ENCODE data around the gene ZNF142. TPM values are rescaled to one million over a fixed set of nuclear protein-coding genes. Genes with fewer than 3 reads are reported as not detected.

The ZNF142 gene
- total and polyA plus RNA-seq, 2 of the 4 experiments (the other 2 are of a cell fraction) = 4.3 to 9.7 TPM

DNA sequence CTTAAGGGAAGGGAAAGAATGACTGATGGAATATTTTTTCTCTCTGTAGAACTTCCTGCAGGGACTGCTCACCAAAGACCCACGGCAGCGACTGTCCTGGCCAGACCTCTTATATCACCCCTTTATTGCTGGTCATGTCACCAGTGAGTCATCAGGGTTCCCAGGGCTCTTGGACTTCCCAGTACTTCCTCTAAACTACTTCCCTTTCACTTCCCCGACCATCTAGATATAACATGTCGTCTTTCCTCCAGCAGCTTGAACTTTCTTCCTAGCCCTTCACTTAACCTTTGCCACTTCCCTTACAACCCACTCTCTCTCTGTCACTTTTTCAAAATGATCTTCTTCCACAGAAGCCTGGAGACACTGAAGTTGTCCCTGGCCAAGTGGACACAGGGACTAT, 19.7 kb upstream of the ZNF142 start:
- POLR2A ChIA-PET (ENCODE audit: unreplicated experiment) = no interaction called here
- no peak overlapping the region for H2BK120ac ChIP-seq (ENCODE audit: low read depth, low read length)
- H2BK20ac ChIP-seq (ENCODE audit: low read depth, low read length) = no peak overlapping the region
- H3K4me2 ChIP-seq (ENCODE audit: low read depth, low read length) = no peak overlapping the region
- H4K5ac ChIP-seq (ENCODE audit: low read depth, low read length) = no peak overlapping the region
- in situ Hi-C loops (cut with MboI; ENCODE audit: low sequenced_read_pairs) = no loop called here
- intact Hi-C loops (cut with micrococcal nuclease) = no loop called here
- H3K18ac ChIP-seq (ENCODE audit: low read depth, low read length) = no peak overlapping the region
- H3K4me1 ChIP-seq (ENCODE audit: control insufficient read depth, insufficient read depth, low read length) = no peaks in the 10 kb centered on the region
- no peak overlapping the region for H2AK9ac ChIP-seq (replicated peaks; ENCODE audit: low read depth, low read length, poor library complexity)
- no TSS peak for BruUV-seq (replicated peaks)
- dilution Hi-C loops (cut with HindIII; ENCODE audit: low sequenced_read_pairs, unreplicated experiment) = no loop called here
- no peak overlapping the region for H4K91ac ChIP-seq (ENCODE audit: insufficient read depth, low read depth, low read length)
- H3K79me1 ChIP-seq (ENCODE audit: low read depth in 1 of 2, low read length in 2 of 2) = no peaks in the 10 kb centered on the region
- H3K27me3 ChIP-seq (ENCODE audit: control insufficient read depth, insufficient read depth, low read length) = no peaks in the 10 kb centered on the region
- H3K9ac ChIP-seq (ENCODE audit: low read depth, low read length) = no peak overlapping the region
- no peak for TF ChIP-seq NFE2L2 (IDR thresholded peaks at IDR 0.05; ENCODE audit: low read depth, low read length)
- TF ChIP-seq RCOR1 (IDR thresholded peaks at IDR 0.05; ENCODE audit: insufficient replicate concordance, low read length) = no peak
- TF ChIP-seq, protein P1, sequence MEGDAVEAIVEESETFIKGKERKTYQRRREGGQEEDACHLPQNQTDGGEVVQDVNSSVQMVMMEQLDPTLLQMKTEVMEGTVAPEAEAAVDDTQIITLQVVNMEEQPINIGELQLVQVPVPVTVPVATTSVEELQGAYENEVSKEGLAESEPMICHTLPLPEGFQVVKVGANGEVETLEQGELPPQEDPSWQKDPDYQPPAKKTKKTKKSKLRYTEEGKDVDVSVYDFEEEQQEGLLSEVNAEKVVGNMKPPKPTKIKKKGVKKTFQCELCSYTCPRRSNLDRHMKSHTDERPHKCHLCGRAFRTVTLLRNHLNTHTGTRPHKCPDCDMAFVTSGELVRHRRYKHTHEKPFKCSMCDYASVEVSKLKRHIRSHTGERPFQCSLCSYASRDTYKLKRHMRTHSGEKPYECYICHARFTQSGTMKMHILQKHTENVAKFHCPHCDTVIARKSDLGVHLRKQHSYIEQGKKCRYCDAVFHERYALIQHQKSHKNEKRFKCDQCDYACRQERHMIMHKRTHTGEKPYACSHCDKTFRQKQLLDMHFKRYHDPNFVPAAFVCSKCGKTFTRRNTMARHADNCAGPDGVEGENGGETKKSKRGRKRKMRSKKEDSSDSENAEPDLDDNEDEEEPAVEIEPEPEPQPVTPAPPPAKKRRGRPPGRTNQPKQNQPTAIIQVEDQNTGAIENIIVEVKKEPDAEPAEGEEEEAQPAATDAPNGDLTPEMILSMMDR (conservative IDR thresholded peaks at IDR 0.05; ENCODE audit: low read depth, low read length) = no peak
- TF ChIP-seq, protein P2, sequence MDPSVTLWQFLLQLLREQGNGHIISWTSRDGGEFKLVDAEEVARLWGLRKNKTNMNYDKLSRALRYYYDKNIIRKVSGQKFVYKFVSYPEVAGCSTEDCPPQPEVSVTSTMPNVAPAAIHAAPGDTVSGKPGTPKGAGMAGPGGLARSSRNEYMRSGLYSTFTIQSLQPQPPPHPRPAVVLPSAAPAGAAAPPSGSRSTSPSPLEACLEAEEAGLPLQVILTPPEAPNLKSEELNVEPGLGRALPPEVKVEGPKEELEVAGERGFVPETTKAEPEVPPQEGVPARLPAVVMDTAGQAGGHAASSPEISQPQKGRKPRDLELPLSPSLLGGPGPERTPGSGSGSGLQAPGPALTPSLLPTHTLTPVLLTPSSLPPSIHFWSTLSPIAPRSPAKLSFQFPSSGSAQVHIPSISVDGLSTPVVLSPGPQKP (IDR thresholded peaks at IDR 0.05; ENCODE audit: borderline replicate concordance, low read depth, low read length) = no peak
- no peak for TF ChIP-seq POLR2A (IDR thresholded peaks at IDR 0.05; ENCODE audit: low read depth, low read length)
- TF ChIP-seq CEBPB (IDR thresholded peaks at IDR 0.05; ENCODE audit: low read depth, low read length) = no peak
- TF ChIP-seq RAD21 (IDR thresholded peaks at IDR 0.05; ENCODE audit: low read length) = no peak
- no peak for TF ChIP-seq CHD1 (IDR thresholded peaks at IDR 0.05; ENCODE audit: low read depth, low read length)
- TF ChIP-seq FOS (IDR thresholded peaks at IDR 0.05; ENCODE audit: low read depth, low read length) = no peak
- TF ChIP-seq, protein P3, sequence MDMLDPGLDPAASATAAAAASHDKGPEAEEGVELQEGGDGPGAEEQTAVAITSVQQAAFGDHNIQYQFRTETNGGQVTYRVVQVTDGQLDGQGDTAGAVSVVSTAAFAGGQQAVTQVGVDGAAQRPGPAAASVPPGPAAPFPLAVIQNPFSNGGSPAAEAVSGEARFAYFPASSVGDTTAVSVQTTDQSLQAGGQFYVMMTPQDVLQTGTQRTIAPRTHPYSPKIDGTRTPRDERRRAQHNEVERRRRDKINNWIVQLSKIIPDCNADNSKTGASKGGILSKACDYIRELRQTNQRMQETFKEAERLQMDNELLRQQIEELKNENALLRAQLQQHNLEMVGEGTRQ (IDR thresholded peaks at IDR 0.05; ENCODE audit: low read depth, low read length) = no peak
- TF ChIP-seq SMC3 (IDR thresholded peaks at IDR 0.05; ENCODE audit: low read depth, low read length) = no peak
- TF ChIP-seq BHLHE40 (IDR thresholded peaks at IDR 0.05; ENCODE audit: low read depth, low read length) = no peak
- TF ChIP-seq MAFK (IDR thresholded peaks at IDR 0.05; ENCODE audit: low read depth, low read length) = no peak
- no peak for TF ChIP-seq RFX5 (IDR thresholded peaks at IDR 0.05; ENCODE audit: low read depth, low read length)
- no peak for TF ChIP-seq MXI1 (IDR thresholded peaks at IDR 0.05; ENCODE audit: borderline replicate concordance, low read depth, low read length)
- no peak for TF ChIP-seq MAZ (IDR thresholded peaks at IDR 0.05; ENCODE audit: borderline replicate concordance, low read depth, low read length)
- H2AFZ ChIP-seq (replicated peaks; ENCODE audit: low read length, poor library complexity) = no peak overlapping the region
- H4K8ac ChIP-seq (ENCODE audit: low read depth in 2 of 2, low read length in 2 of 2) = no peak overlapping the region
- no peak overlapping the region for H3K56ac ChIP-seq (ENCODE audit: extremely low read depth, insufficient read depth, low read length)
- no peak overlapping the region for H3K23ac ChIP-seq (ENCODE audit: low read depth, low read length)
- CTCF ChIA-PET = no interaction called here
- H3K14ac ChIP-seq (replicated peaks; ENCODE audit: low read depth, low read length) = no peak overlapping the region
- no peak overlapping the region for H3K4ac ChIP-seq (ENCODE audit: low read depth, low read length)
- peaks cover 22% of the 10 kb centered on the region for H3K36me3 ChIP-seq (ENCODE audit: control insufficient read depth, insufficient read depth, low read length)
- H3K4me3 ChIP-seq (ENCODE audit: insufficient read depth, low read depth, low read length) = no peak overlapping the region
- DNase-seq (peak; percentile 32), ATAC-seq (ENCODE audit: low read depth) (no peak)
- H3K9me1 ChIP-seq (ENCODE audit: insufficient read depth, low read length) = no peaks in the 10 kb centered on the region
- H2BK5ac ChIP-seq (ENCODE audit: low read depth, low read length, poor library complexity, severe bottlenecking) = no peak overlapping the region
- H3K9me3 ChIP-seq (ENCODE audit: control insufficient read depth, insufficient read depth, low read length) = no peaks in the 10 kb centered on the region
- WGBS, 2 experiments (ENCODE audit: extremely low coverage in 2 of 2, insufficient read length in 1 of 2) = 70% methylated on average over 2 of the region's 4 CpGs; no CpG with 5 or more reads in 1 of the 2 experiments
- H2AK5ac ChIP-seq (ENCODE audit: low read depth, low read length) = no peak overlapping the region
- H2BK15ac ChIP-seq (ENCODE audit: low read depth, low read length) = no peak overlapping the region
- no peaks in the 10 kb centered on the region for H4K20me1 ChIP-seq (ENCODE audit: insufficient read depth, low read length)
- H3K27ac ChIP-seq (ENCODE audit: insufficient read depth, low read length) = no peak overlapping the region
